GM12878 (cell line): Measurements from ENCODE around the gene LIMS3. TPM values are rescaled to one million over a fixed set of nuclear protein-coding genes. Genes with fewer than 3 reads are reported as not detected.
A peak's percentile ranks its signal among the peaks of the same experiment; 100 is the strongest.
"Not testable (repeated sequence)": the region's sequence is repeated elsewhere in the genome, so short reads cannot be mapped to it uniquely, and the experiment has no call there.

Source experiments
- ATAC-seq: fragments of 200-7000 bp; cut with Tn5 transposase; 3 replicates; pipeline ENCODE4 v1.9.1; 2020; ENCODE audit warnings: mild to moderate bottlenecking, moderate library complexity
- BruUV-seq: library from RNA; stranded (reverse); fragments of 400-500 nt; replicated peaks from 2 replicates; lab custom pipeline; 2021; lab: Mats Ljungman, UMichigan
- CTCF ChIA-PET: fragments of 300-600 bp; sonication (Branson Sonifier 250); formaldehyde crosslinking; extraction: SDS; loops from one replicate; lab custom pipeline; 2021; ENCODE audit warnings: inconsistent platforms; lab: Yijun Ruan, JAX
- POLR2A ChIA-PET: fragments of 350-600 bp; formaldehyde crosslinking; extraction: SDS; loops from one replicate; lab custom pipeline; 2021; ENCODE audit warnings: inconsistent platforms; lab: Charles Lee
- RAD21 ChIA-PET: fragments of 300-600 bp; sonication (Branson Sonifier 250); formaldehyde crosslinking; loops from one replicate; lab custom pipeline; 2023; ENCODE audit warnings: antibody characterized with exemption; ENCODE audit not compliant: unreplicated experiment; lab: Charles Lee
- SMC1A ChIA-PET: fragments of 300-600 bp; sonication (Branson Sonifier 250); formaldehyde crosslinking; loops from one replicate; lab custom pipeline; 2023; ENCODE audit not compliant: unreplicated experiment, uncharacterized antibody; lab: Charles Lee
- DNase-seq: peaks from one replicate; pipeline ENCODE4 v3.0.0-alpha.2; 2011; ENCODE audit warnings: low read depth, low spot score
- FAIRE-seq: peaks from 3 replicates; lab custom pipeline; 2011; peaks lifted over from hg19 to GRCh38; lab: Jason Lieb, UNC
- H2AFZ ChIP-seq: 2 replicates; pipeline ENCODE4 v1.6.0; 2011; ENCODE audit warnings: low read depth, low read length, control low read depth; ENCODE audit not compliant: control insufficient read depth
- H3K27ac ChIP-seq: 2 replicates; pipeline ENCODE4 v1.5.1; 2011; ENCODE audit warnings: control low read depth; ENCODE audit not compliant: control insufficient read depth, insufficient read depth
- H3K27me3 ChIP-seq, 2 experiments: replicated peaks in 1 of 2; 2 replicates each; pipeline versions ENCODE4 v1.6.0 to v1.6.1; 2011; ENCODE audit warnings: low read length in 1 of 2; ENCODE audit not compliant: control insufficient read depth in 2 of 2, insufficient read depth in 2 of 2
- H3K36me3 ChIP-seq, 2 experiments: 2 replicates each; pipeline ENCODE4 v1.5.1; 2011; ENCODE audit warnings: low read length in 1 of 2; ENCODE audit not compliant: control insufficient read depth in 2 of 2, insufficient read depth in 2 of 2
- H3K4me1 ChIP-seq: 2 replicates; pipeline ENCODE4 v1.6.1; 2011; ENCODE audit warnings: mild to moderate bottlenecking, low read length, moderate library complexity, mixed read lengths; ENCODE audit not compliant: control insufficient read depth, insufficient read depth
- H3K4me2 ChIP-seq: 2 replicates; pipeline ENCODE4 v1.6.0; 2011; ENCODE audit warnings: control low read depth; ENCODE audit not compliant: control insufficient read depth, insufficient read depth
- H3K4me3 ChIP-seq: fragments of 200-600 bp; sonication (generic); 2 replicates; pipeline ENCODE4 v1.5.1; 2016
- H3K79me2 ChIP-seq: 2 replicates; pipeline ENCODE4 v1.6.0; 2011; ENCODE audit warnings: low read length; ENCODE audit not compliant: control insufficient read depth, insufficient read depth
- H3K9ac ChIP-seq: 2 replicates; pipeline ENCODE4 v1.8.0; 2011; ENCODE audit warnings: low read length, control low read depth, mixed read lengths; ENCODE audit not compliant: control insufficient read depth, insufficient read depth
- H3K9me3 ChIP-seq: replicated peaks from 3 replicates; pipeline ENCODE4 v1.5.1; 2011; ENCODE audit warnings: mild to moderate bottlenecking, low read length; ENCODE audit not compliant: control insufficient read depth, insufficient read depth
- H4K20me1 ChIP-seq: 2 replicates; pipeline ENCODE4 v1.6.0; 2011; ENCODE audit not compliant: control insufficient read depth, insufficient read depth
- WGBS: methylation state at CpG from one replicate; pipeline ENCODE4 v1.1.6; 2016; ENCODE audit warnings: low lambda C conversion rate; ENCODE audit not compliant: insufficient replicate concordance, insufficient coverage; ENCODE audit errors: missing lambda C conversion rate; 5-methylcytosine and 5-hydroxymethylcytosine counted together
- in situ Hi-C: fragments of 300-500 bp; cut with MboI; formaldehyde crosslinking; loops from 9 replicates; pipeline ENCODE4 v1.14.3; 2018; ENCODE audit warnings: mixed read lengths
- intact Hi-C: fragments of 100-400 bp; cut with micrococcal nuclease; formaldehyde crosslinking; loops from one replicate; pipeline ENCODE4 v1.14.2; 2022; ENCODE audit not compliant: unreplicated experiment
- polyA plus RNA-seq, 11 experiments: library from polyadenylated mRNA; depleted of rRNA in 4 of 11; unstranded in 6 of 11; stranded (reverse) in 5 of 11; fragments of >200 nt; fragmentation: Nextera tagmentation in 4 of 11; fragmentation: Illumina TruSeq in 1 of 11; extraction: Ambion mirVana in 4 of 11; extraction: Trizol in 1 of 11; gene quantifications; 1 replicate in 1 of 11; 2 replicates in 10 of 11; pipeline versions ENCODE4 v1.2.1 to v1.2.3, GENCODE V29; 2011 to 2016; ENCODE audit warnings: inconsistent platforms in 2 of 11, missing spikeins in 2 of 11, low read depth in 1 of 11
- total RNA-seq, 4 experiments: library from RNA; depleted of rRNA in 3 of 4; stranded (reverse); fragments of >200 nt in 3 of 4; fragmentation: Illumina TruSeq in 1 of 4; extraction: Trizol in 1 of 4; gene quantifications; 2 replicates each; pipeline versions ENCODE4 v1.2.1 to v1.2.3, GENCODE V29; 2013 to 2021

LIMS3 gene
- total and polyA plus RNA-seq, 10 of the 15 experiments (the other 5 are each of a cell fraction or from before 2014, with no cell fraction given) = 0.11 to 1.9 (median 0.55) TPM

GRCh38 chr2:109966858-109967257, 68.4 kb downstream of the LIMS3 start:
- RAD21 ChIA-PET, BruUV-seq, DNase-seq, H3K9ac ChIP-seq, ATAC-seq, H3K36me3 ChIP-seq, H3K4me2 ChIP-seq, FAIRE-seq, H3K4me3 ChIP-seq, intact Hi-C loops, H2AFZ ChIP-seq, H3K9me3 ChIP-seq, CTCF ChIA-PET, H3K27me3 ChIP-seq, SMC1A ChIA-PET, H3K4me1 ChIP-seq, POLR2A ChIA-PET, H3K27ac ChIP-seq, H3K79me2 ChIP-seq, in situ Hi-C loops, H4K20me1 ChIP-seq: not testable (repeated sequence)
- no CpG with 5 or more reads among the region's 1 CpG for WGBS

GRCh38 chr2:109969864-109970263, 71.4 kb downstream of the LIMS3 start:
- WGBS = no CpG with 5 or more reads among the region's 14 CpGs
- SMC1A ChIA-PET, intact Hi-C loops, H3K9ac ChIP-seq, H2AFZ ChIP-seq, H3K79me2 ChIP-seq, CTCF ChIA-PET, H3K27ac ChIP-seq, BruUV-seq, RAD21 ChIA-PET, in situ Hi-C loops, DNase-seq, H4K20me1 ChIP-seq, POLR2A ChIA-PET, H3K4me3 ChIP-seq, H3K27me3 ChIP-seq, H3K9me3 ChIP-seq, FAIRE-seq, H3K4me2 ChIP-seq, H3K4me1 ChIP-seq, H3K36me3 ChIP-seq: not testable (repeated sequence)
- peak; percentile 70 for ATAC-seq

DNA sequence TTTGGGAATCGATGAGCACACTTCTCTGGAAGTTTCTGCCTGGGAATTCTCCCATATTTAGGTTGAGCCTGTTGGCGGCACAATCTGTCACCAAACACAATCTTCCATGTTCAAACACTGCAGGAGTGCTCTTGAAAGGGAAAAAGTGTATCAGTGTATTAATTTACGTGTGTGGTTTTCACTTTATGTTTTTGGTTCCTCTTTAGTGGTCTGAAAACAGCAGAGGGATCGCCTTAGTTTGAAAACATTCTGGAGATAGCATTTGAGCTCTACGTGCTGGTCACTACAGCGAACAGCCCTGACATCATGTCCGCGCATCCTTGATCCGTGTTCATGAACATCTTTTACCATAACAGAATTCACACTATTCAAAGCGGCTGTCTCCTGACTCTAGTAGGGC, 73.2 kb downstream of the LIMS3 start:
- WGBS = no CpG with 5 or more reads among the region's 10 CpGs
- H3K4me3 ChIP-seq, H3K36me3 ChIP-seq, H3K27ac ChIP-seq, RAD21 ChIA-PET, POLR2A ChIA-PET, H3K27me3 ChIP-seq, H3K9ac ChIP-seq, H3K9me3 ChIP-seq, in situ Hi-C loops, BruUV-seq, H3K4me1 ChIP-seq, intact Hi-C loops, DNase-seq, ATAC-seq, H2AFZ ChIP-seq, CTCF ChIA-PET, SMC1A ChIA-PET, H3K79me2 ChIP-seq, H4K20me1 ChIP-seq, FAIRE-seq, H3K4me2 ChIP-seq: not testable (repeated sequence)

Other genes starting within 250 kb of the LIMS3 start
- 6.7 and 8.2 TPM in 2 replicates for gene RGPD5, start 104.4 kb upstream of the LIMS3 start, total RNA-seq (2014; rRNA removed)
- 7.9 and 8.1 TPM in 2 replicates for gene RGPD5, start 104.4 kb upstream of the LIMS3 start, total RNA-seq (2014; rRNA removed; fragmentation: Illumina TruSeq; extraction: Trizol)
- 9.6 and 14.1 TPM in 2 replicates for gene RGPD5, start 104.4 kb upstream of the LIMS3 start, total RNA-seq (2021)
- 3.4 and 4.1 TPM in 2 replicates for gene RGPD5, start 104.4 kb upstream of the LIMS3 start, polyA plus RNA-seq (2011; rRNA removed)
- gene RGPD5, start 104.4 kb upstream of the LIMS3 start, polyA plus RNA-seq (2014; fragmentation: Illumina TruSeq; extraction: Trizol) = 1.8 and 2.7 TPM in 2 replicates
- gene RGPD5, start 104.4 kb upstream of the LIMS3 start, polyA plus RNA-seq (2014; fragmentation: Nextera tagmentation; extraction: Ambion mirVana) = under 1 TPM; 0.13 to 0.72 TPM
- gene RGPD5, start 104.4 kb upstream of the LIMS3 start, polyA plus RNA-seq (2014; rRNA removed) = 4.1 and 12.4 TPM in 2 replicates
- 1 to 10 TPM; 3.1 to 4.9 TPM for gene RGPD5, start 104.4 kb upstream of the LIMS3 start, polyA plus RNA-seq (2016; fragmentation: Nextera tagmentation; extraction: Ambion mirVana)
- gene MALL, start 217.1 kb downstream of the LIMS3 start, total RNA-seq (2014; rRNA removed) = not detected in 2 replicates
- not detected in 2 replicates for gene MALL, start 217.1 kb downstream of the LIMS3 start, total RNA-seq (2014; rRNA removed; fragmentation: Illumina TruSeq; extraction: Trizol)
- 0.26 and 0.27 TPM in 2 replicates for gene MALL, start 217.1 kb downstream of the LIMS3 start, total RNA-seq (2021)
- gene MALL, start 217.1 kb downstream of the LIMS3 start, polyA plus RNA-seq (2011; rRNA removed) = not detected in 2 replicates
- not detected in 2 replicates for gene MALL, start 217.1 kb downstream of the LIMS3 start, polyA plus RNA-seq (2014; fragmentation: Illumina TruSeq; extraction: Trizol)
- gene MALL, start 217.1 kb downstream of the LIMS3 start, polyA plus RNA-seq (2014; fragmentation: Nextera tagmentation; extraction: Ambion mirVana) = not detected
- not detected in 2 replicates for gene MALL, start 217.1 kb downstream of the LIMS3 start, polyA plus RNA-seq (2014; rRNA removed)
- gene MALL, start 217.1 kb downstream of the LIMS3 start, polyA plus RNA-seq (2016; fragmentation: Nextera tagmentation; extraction: Ambion mirVana) = not detected